ENCODE data around the gene ENGASE.

ENGASE gene

GRCh38 chr17:79100405-79100804 lies 25.8 kb downstream of the ENGASE start:
- peaks cover 7% of the 10 kb centered on the region; the same call in 1 of the 2 replicates for H3K4me1 ChIP-seq (ENCODE audit: control insufficient read depth, insufficient read depth, low read length)
- H3K27me3 ChIP-seq (ENCODE audit: control insufficient read depth, insufficient read depth, low read length) = peaks cover 18% of the 10 kb centered on the region; the same call in 1 of the 2 replicates
- H3K27ac ChIP-seq (ENCODE audit: low read depth, low read length) = no peak overlapping the region
- no peak overlapping the region for H3K9ac ChIP-seq (ENCODE audit: low read length)
- H3K36me3 ChIP-seq (ENCODE audit: control insufficient read depth, insufficient read depth, low read length) = no peaks in the 10 kb centered on the region
- H3K9me3 ChIP-seq (ENCODE audit: control insufficient read depth, insufficient read depth, low read depth, low read length) = no peaks in the 10 kb centered on the region
- no peak overlapping the region for H3K4me3 ChIP-seq (ENCODE audit: low read depth, low read length)

GRCh38 chr17:79101111-79101673 lies 26.6 kb downstream of the ENGASE start:
- no peaks in the 10 kb centered on the region for H3K36me3 ChIP-seq (ENCODE audit: control insufficient read depth, insufficient read depth, low read length)
- H3K27me3 ChIP-seq (ENCODE audit: control insufficient read depth, insufficient read depth, low read length) = peaks cover 18% of the 10 kb centered on the region; the same call in 1 of the 2 replicates
- H3K27ac ChIP-seq (ENCODE audit: low read depth, low read length) = no peak overlapping the region
- H3K9ac ChIP-seq (ENCODE audit: low read length) = no peak overlapping the region
- no peak overlapping the region for H3K4me3 ChIP-seq (ENCODE audit: low read depth, low read length)
- H3K4me1 ChIP-seq (ENCODE audit: control insufficient read depth, insufficient read depth, low read length) = peaks cover 7% of the 10 kb centered on the region; the same call in 1 of the 2 replicates
- H3K9me3 ChIP-seq (ENCODE audit: control insufficient read depth, insufficient read depth, low read depth, low read length) = no peaks in the 10 kb centered on the region

GRCh38 chr17:79102214-79102613 lies 27.6 kb downstream of the ENGASE start:
- Histone ChIP-seq H3K27ac (ENCODE audit: low read depth, low read length) (no peak overlapping the region), H3K9ac (ENCODE audit: low read length) (no peak overlapping the region), H3K9me3 (ENCODE audit: control insufficient read depth, insufficient read depth, low read depth, low read length) (no peaks in the 10 kb centered on the region), H3K4me3 (ENCODE audit: low read depth, low read length) (no peak overlapping the region), H3K27me3 (ENCODE audit: control insufficient read depth, insufficient read depth, low read length) (peaks cover 11% of the 10 kb centered on the region; the same call in 1 of the 2 replicates), H3K4me1 (ENCODE audit: control insufficient read depth, insufficient read depth, low read length) (peaks cover 7% of the 10 kb centered on the region; the same call in 1 of the 2 replicates), H3K36me3 (ENCODE audit: control insufficient read depth, insufficient read depth, low read length) (no peaks in the 10 kb centered on the region)

GRCh38 chr17:79104898-79105600 lies 30.4 kb downstream of the ENGASE start:
- Histone ChIP-seq H3K4me1 (ENCODE audit: control insufficient read depth, insufficient read depth, low read length) (no peaks in the 10 kb centered on the region; the same call in 1 of the 2 replicates), H3K36me3 (ENCODE audit: control insufficient read depth, insufficient read depth, low read length) (no peaks in the 10 kb centered on the region), H3K9ac (ENCODE audit: low read length) (no peak overlapping the region), H3K4me3 (ENCODE audit: low read depth, low read length) (no peak overlapping the region), H3K27ac (ENCODE audit: low read depth, low read length) (no peak overlapping the region), H3K9me3 (ENCODE audit: control insufficient read depth, insufficient read depth, low read depth, low read length) (no peaks in the 10 kb centered on the region), H3K27me3 (ENCODE audit: control insufficient read depth, insufficient read depth, low read length) (no peaks in the 10 kb centered on the region)

- Histone ChIP-seq H3K4me1 (ENCODE audit: control insufficient read depth, insufficient read depth, low read length) (no peaks in the 10 kb centered on the region; the same call in 1 of the 2 replicates), H3K27ac (ENCODE audit: low read depth, low read length) (no peak overlapping the region), H3K9ac (ENCODE audit: low read length) (no peak overlapping the region), H3K36me3 (ENCODE audit: control insufficient read depth, insufficient read depth, low read length) (no peaks in the 10 kb centered on the region), H3K9me3 (ENCODE audit: control insufficient read depth, insufficient read depth, low read depth, low read length) (no peaks in the 10 kb centered on the region), H3K27me3 (ENCODE audit: control insufficient read depth, insufficient read depth, low read length) (no peaks in the 10 kb centered on the region), H3K4me3 (ENCODE audit: low read depth, low read length) (no peak overlapping the region)
These were observed 31.3 kb downstream of the ENGASE start for GRCh38 chr17:79105937-79106336.

- H3K36me3 ChIP-seq (ENCODE audit: control insufficient read depth, insufficient read depth, low read length) = no peaks in the 10 kb centered on the region; the same call in 1 of the 2 replicates
- H3K9me3 ChIP-seq (ENCODE audit: control insufficient read depth, insufficient read depth, low read depth, low read length) = no peaks in the 10 kb centered on the region
- no peaks in the 10 kb centered on the region for H3K27me3 ChIP-seq (ENCODE audit: control insufficient read depth, insufficient read depth, low read length)
- no peak overlapping the region for H3K4me3 ChIP-seq (ENCODE audit: low read depth, low read length)
- H3K9ac ChIP-seq (ENCODE audit: low read length) = no peak overlapping the region
- H3K4me1 ChIP-seq (ENCODE audit: control insufficient read depth, insufficient read depth, low read length) = no peaks in the 10 kb centered on the region
- H3K27ac ChIP-seq (ENCODE audit: low read depth, low read length) = no peak overlapping the region
These were observed 32.3 kb downstream of the ENGASE start for GRCh38 chr17:79106958-79107357.

- no peak overlapping the region for H3K9ac ChIP-seq (ENCODE audit: low read length)
- no peaks in the 10 kb centered on the region for H3K27me3 ChIP-seq (ENCODE audit: control insufficient read depth, insufficient read depth, low read length)
- no peaks in the 10 kb centered on the region; the same call in 1 of the 2 replicates for H3K36me3 ChIP-seq (ENCODE audit: control insufficient read depth, insufficient read depth, low read length)
- no peaks in the 10 kb centered on the region for H3K4me1 ChIP-seq (ENCODE audit: control insufficient read depth, insufficient read depth, low read length)
- H3K27ac ChIP-seq (ENCODE audit: low read depth, low read length) = no peak overlapping the region
- no peak overlapping the region for H3K4me3 ChIP-seq (ENCODE audit: low read depth, low read length)
- no peaks in the 10 kb centered on the region for H3K9me3 ChIP-seq (ENCODE audit: control insufficient read depth, insufficient read depth, low read depth, low read length)
These were observed 33.0 kb downstream of the ENGASE start for GRCh38 chr17:79107499-79108231.

GRCh38 chr17:79108232-79108850 lies 33.7 kb downstream of the ENGASE start:
- Histone ChIP-seq H3K36me3 (ENCODE audit: control insufficient read depth, insufficient read depth, low read length) (no peaks in the 10 kb centered on the region; the same call in 1 of the 2 replicates), H3K4me3 (ENCODE audit: low read depth, low read length) (no peak overlapping the region), H3K4me1 (ENCODE audit: control insufficient read depth, insufficient read depth, low read length) (no peaks in the 10 kb centered on the region), H3K9ac (ENCODE audit: low read length) (no peak overlapping the region), H3K9me3 (ENCODE audit: control insufficient read depth, insufficient read depth, low read depth, low read length) (no peaks in the 10 kb centered on the region), H3K27me3 (ENCODE audit: control insufficient read depth, insufficient read depth, low read length) (no peaks in the 10 kb centered on the region), H3K27ac (ENCODE audit: low read depth, low read length) (no peak overlapping the region)

- Histone ChIP-seq H3K9ac (ENCODE audit: low read length) (no peak overlapping the region), H3K4me3 (ENCODE audit: low read depth, low read length) (no peak overlapping the region), H3K4me1 (ENCODE audit: control insufficient read depth, insufficient read depth, low read length) (no peaks in the 10 kb centered on the region), H3K27ac (ENCODE audit: low read depth, low read length) (no peak overlapping the region), H3K9me3 (ENCODE audit: control insufficient read depth, insufficient read depth, low read depth, low read length) (no peaks in the 10 kb centered on the region), H3K27me3 (ENCODE audit: control insufficient read depth, insufficient read depth, low read length) (no peaks in the 10 kb centered on the region), H3K36me3 (ENCODE audit: control insufficient read depth, insufficient read depth, low read length) (no peaks in the 10 kb centered on the region; the same call in 1 of the 2 replicates)
These were observed 34.2 kb downstream of the ENGASE start for GRCh38 chr17:79108870-79109269.

GRCh38 chr17:79109584-79109983 lies 35.0 kb downstream of the ENGASE start:
- H3K9me3 ChIP-seq (ENCODE audit: control insufficient read depth, insufficient read depth, low read depth, low read length) = no peaks in the 10 kb centered on the region
- no peak overlapping the region for H3K27ac ChIP-seq (ENCODE audit: low read depth, low read length)
- H3K36me3 ChIP-seq (ENCODE audit: control insufficient read depth, insufficient read depth, low read length) = no peaks in the 10 kb centered on the region; the same call in 1 of the 2 replicates
- H3K9ac ChIP-seq (ENCODE audit: low read length) = no peak overlapping the region
- no peaks in the 10 kb centered on the region for H3K27me3 ChIP-seq (ENCODE audit: control insufficient read depth, insufficient read depth, low read length)
- no peaks in the 10 kb centered on the region for H3K4me1 ChIP-seq (ENCODE audit: control insufficient read depth, insufficient read depth, low read length)
- H3K4me3 ChIP-seq (ENCODE audit: low read depth, low read length) = no peak overlapping the region
